GM12878 (cell line): Measurements from ENCODE around the gene GPR68.

Experiments used
- CTCF ChIP-seq, 3 experiments: IDR thresholded peaks in 2 of 3; conservative IDR thresholded peaks in 1 of 3; 2 replicates each; pipeline ENCODE4 v1.5.1; 2011; ENCODE audit warnings: low read depth in 3 of 3, low read length in 3 of 3, mild to moderate bottlenecking in 3 of 3, control low read depth in 2 of 3, moderate library complexity in 2 of 3, inconsistent platforms in 1 of 3, mixed read lengths in 1 of 3; ENCODE audit not compliant: control insufficient read depth in 2 of 3, insufficient read depth in 1 of 3; ENCODE audit errors: extremely low read depth in 1 of 3
- E2F4 ChIP-seq: IDR thresholded peaks from 2 replicates; pipeline ENCODE4 v1.6.1; 2012; ENCODE audit warnings: low read depth, low read length, improper control_type of control experiment
- POLR2A ChIP-seq: IDR thresholded peaks from 2 replicates; pipeline ENCODE4 v1.6.1; 2011; ENCODE audit warnings: low read depth, mild to moderate bottlenecking, low read length
- ZZZ3 ChIP-seq: IDR thresholded peaks from 2 replicates; pipeline ENCODE4 v1.6.1; 2011; ENCODE audit warnings: low read depth; ENCODE audit not compliant: control insufficient read depth, insufficient read length

DNA sequence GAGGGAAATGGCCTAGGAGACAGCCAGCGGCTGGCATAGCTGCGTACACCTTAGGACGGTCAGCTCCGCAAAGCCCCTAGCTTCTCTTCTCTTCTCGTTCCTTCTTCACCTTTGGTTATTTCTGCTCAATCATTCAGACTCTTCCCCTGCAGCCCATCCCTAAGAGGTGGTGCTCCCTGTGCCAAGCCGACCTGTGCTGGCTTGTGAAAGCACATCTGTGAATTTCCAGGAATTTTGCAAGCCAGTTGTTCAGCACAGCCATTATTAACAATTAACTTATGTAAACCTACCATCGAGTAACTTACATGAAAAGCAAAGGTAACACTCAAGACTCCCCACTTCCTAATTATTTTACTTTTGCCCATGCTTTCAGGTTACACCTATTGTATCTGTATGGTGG, 20.9 kb upstream of the GPR68 start:
- TF ChIP-seq CTCF (IDR thresholded peaks at IDR 0.05 in 2 of 3, conservative IDR thresholded peaks at IDR 0.05 in 1 of 3; ENCODE audit: control insufficient read depth in 2 of 3, extremely low read depth in 1 of 3, insufficient read depth in 1 of 3, low read depth in 3 of 3, low read length in 3 of 3) (no peak), E2F4 (no peak), POLR2A (no peak), ZZZ3 (no peak)
